Uterus (tissue), 2 donors: ENCODE measurements around the gene PCDHB10.

Experiments used
- CTCF ChIP-seq, 4 experiments: fragments of 200-600 bp in 2 of 4; fragments of 450-650 bp in 2 of 4; sonication (generic) in 2 of 4; IDR thresholded peaks; one replicate each; pipeline ENCODE4 v1.5.1; 2016 to 2019; ENCODE audit warnings: antibody characterized with exemption in 4 of 4, mild to moderate bottlenecking in 2 of 4, moderate library complexity in 1 of 4
- POLR2A ChIP-seq, 2 donors: fragments of 450-650 bp; IDR thresholded peaks; one replicate each; pipeline ENCODE4 v1.6.1; 2016; ENCODE audit warnings: antibody characterized with exemption in 2 of 2, mild to moderate bottlenecking in 1 of 2, moderate library complexity in 1 of 2

GRCh38 chr5:141149812-141150211, 42.3 kb upstream of the PCDHB10 start, which contains the start of gene PCDHB6:
- TF ChIP-seq CTCF (IDR thresholded peaks at IDR 0.05), result no peak
- TF ChIP-seq POLR2A (IDR thresholded peaks at IDR 0.05), result no peak
